ENCODE data around the gene LCT.

DNA sequence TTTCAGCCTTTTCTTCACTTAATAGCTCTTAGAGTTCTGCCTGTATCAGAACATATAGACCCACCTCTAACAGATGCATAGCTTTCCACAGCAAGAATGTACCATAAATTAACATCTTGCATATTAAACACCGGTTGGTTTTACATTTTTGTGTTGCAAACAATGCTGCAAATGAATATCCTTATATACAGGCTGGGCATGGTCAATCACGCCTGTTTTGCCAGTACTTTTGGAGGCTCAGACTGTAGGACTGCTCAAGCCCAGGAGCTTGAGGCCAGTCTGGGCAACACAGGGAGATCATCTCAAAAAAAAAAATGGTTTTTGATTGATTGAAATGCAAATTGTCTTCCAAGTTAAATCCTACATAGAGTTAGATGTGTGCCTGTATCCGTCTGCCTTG, 1.5 kb upstream of the LCT start:
- TF ChIP-seq ZNF274 (IDR thresholded peaks at IDR 0.05; ENCODE audit: low read depth, low read length) (no peak), YY1 (IDR thresholded peaks at IDR 0.05; ENCODE audit: insufficient read depth, insufficient read length) (no peak)
